Measurements from ENCODE around the gene ZNF319.

The ZNF319 gene

DNA sequence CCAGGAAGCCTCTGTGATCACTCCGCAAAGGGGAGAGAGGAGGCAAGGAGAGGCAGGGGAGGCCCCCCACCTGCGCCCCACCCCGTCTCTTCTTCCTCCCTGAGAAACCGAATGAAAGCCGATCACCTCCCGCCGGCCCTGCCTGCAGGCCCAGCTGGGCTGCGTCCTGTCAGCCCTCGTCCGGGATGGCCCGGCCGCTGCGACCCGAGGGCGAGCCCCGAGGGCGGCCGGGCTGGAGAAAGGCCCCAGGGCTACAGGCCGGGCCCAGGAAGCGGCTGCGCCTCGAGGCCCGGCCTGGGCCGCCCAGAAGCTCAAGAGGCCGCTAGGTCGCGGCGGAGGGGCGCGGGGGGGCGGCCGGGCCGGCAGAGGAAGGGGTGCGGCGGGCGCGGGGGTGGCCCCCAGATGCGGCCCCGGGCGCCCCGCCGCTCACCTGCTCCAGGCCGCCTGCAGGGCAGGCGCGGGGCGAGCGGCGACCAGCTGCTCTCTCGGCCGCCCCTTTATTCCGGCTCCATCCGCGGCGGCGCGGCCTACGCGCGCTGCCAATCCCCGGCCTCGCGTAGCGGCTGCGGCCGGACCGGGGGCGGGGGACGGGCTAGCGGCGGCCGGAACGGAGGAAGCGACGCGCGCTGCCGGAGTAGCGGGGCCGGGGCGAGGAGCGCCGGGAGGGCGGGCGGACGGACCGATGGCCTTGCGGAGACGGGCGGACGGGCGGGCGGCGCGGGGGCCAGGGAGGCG lies at the start of gene ZNF319:
Gene ZNF319, minus strand, starts transcription at position 702 of the 735 bp plus-strand sequence. CDS start 2,407 bp downstream, outside the sequence.
- DNase-seq: peak; percentile 32

DNA sequence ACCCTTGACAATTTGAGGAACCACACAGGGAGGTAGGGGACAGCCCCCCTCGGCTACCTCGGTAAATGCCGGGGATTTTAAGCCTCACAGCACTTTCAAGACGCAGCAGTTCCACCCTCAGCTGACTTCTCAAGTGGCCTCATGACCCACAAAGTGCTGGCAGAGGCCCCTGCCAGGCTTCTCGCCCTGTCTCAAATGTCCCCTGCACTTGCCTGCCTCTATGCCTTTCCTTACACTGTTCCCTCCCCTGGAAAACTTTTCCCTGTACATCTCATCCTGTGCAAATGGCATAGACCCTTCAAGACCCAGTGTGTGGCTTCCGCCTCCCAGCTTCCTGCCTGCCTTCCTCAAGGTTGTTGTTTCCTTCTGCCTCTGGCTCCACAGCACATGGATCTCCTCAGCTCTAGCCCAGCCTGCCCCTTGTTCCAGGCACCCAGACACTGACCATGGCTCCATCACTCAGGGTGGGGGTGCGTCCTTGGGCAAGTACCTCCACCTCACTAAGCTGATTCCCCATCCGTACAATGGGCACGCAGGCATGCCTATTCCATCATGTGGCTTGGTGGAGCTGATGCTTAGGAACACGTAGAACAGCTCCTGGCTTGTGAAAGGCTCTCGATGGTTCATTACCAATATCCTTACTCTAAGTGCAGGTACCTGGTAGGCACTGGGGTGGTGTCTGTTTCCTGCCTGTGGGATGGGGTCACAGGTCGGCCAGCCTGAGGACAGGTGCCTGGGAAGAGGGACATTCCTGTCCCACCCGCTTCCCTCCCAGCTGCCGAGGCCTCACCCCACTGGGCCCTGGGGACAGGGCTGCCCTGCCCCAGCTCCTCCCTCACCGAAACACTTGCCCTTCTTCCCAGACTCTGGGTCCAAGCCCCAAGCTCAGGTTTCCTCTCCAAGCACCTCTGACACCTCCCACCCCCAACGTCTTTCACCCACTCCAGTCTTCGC lies 49.0 kb upstream of the ZNF319 start:
- no peak for DNase-seq

DNA sequence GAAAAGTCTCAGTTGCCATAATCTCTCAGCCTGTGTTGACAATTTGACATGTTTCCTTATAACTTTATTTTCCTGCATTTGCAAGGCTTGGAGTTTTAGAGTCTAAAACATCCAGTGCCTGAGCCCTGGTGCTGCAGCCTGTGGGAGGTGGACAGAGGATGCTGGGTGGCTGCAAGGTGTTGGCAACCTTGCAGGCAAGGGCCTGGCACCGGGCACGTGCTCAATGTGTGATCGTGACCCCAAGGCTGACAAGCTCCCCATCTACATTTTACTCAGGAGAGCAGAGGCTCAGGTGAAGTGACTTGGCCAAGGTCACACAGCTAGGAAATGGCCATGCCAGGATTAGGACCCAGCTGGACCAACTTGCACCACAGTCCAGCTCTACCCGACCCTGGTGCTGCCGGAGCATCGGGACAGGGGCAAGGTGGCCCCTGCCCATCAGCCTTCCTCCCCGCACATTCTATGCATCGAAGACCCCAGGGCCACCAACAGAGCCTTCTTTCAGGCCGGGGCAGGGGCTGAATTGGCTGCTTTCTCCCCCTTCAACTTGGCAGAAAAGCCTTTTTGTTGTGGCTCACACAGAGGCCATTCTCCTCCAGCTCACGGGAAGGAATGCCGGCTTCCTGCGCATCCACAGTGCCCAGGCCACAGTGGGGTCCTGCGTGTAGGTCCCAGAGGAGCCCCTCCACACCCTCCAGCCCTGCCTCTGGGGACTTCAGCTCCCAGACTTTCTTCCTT lies 48.2 kb upstream of the ZNF319 start:
- DNase-seq: no peak

DNA sequence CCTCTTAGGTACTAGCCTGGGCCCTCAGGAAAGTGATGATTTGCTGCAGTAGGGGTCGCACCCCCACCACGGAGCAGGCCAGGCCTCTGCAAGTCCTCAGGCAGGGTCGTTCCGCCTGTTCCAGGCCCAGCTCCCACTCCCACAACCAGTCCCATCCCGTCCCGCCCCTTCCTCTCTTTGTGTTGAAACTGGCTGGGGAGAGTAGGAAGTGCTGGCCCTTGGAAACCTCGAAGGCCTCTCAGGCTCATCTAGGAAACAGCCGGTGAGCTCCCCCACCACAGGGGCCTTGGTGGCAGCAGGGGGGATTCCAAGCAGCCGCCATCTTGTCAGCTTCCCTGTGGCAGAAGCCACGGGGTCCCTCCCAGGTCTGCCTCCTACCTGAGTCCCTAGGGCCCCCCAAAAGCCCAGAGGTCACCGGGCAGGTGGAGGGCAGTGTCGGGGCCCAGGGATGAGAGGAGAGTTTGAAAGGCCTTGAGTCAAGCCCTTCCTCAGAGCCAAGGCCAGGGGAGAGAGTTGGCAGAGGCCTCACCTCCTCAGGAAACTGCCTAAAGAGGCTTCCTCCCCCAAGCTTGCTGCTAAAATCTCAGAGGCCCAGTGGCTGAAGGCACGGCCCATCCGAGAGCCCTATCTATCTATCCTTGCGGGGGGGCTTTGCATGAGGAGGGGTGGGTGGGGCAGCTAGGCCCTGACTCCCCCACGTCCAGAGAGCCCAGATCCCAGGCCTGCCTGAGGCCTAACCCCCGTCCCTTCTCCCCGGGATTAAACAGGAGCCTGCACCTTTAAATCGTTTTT lies 47.3 kb upstream of the ZNF319 start:
- no peak for DNase-seq

DNA sequence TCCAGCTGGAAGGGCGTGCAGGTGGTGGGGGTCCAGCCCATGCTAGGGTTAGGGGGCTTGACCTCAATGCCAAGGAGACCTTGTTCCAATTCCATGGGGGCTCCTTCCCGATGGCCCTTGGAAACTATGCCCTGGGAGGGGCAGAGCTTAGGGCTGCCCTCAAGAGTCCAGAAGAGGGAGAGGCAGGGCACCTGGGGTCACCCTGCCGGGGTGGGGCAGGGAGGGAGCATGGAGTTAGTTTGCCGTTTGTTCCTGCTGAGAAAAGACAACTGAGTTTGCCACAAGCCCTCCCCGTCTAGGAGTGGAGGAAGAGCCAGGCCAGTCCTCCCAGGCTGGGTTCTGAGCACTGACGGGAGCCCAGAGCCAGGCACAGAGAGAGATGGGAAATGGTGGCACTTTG lies 46.5 kb upstream of the ZNF319 start:
- no peak for DNase-seq

DNA sequence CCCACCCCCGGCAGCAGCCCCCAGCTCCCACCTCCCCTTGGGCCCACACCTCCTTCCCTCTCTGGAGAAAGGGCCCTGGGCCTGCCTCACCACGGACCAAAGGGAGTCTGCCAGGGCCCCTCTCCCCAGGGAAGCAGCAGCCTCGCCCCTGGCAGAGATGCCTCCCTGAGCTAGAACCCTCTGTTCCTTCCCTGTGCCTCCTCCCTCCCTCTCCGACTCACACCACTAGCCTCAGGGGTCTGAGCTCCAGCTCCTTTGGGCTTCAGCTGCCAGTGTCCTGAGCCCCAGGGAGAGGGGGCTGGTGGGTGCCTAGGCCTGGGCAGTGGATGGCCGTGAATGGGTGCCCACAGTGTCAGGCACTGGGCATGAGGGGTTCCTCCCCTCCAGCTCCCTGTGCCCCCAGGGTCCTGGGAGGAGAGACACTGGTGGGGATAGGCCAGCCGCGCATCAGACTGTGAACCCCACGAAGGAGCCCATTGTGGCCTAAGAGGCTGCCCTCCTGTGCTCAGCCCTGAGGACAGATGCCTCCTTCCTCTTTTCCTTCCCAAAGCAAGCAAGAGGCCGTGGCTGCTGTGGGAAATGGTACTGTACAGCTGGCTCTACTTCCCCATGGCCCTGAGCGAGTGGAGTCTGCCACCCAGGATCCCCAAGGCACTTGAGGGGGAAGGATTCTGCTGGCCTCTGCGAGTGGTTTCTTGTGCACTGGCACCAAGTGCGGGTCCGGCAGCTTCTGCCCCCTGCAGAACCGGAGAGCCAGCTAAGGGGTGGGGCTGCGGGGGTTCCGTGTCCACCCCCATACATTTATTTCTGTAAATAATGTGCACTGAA lies 45.8 kb upstream of the ZNF319 start:
- no peak for DNase-seq

DNA sequence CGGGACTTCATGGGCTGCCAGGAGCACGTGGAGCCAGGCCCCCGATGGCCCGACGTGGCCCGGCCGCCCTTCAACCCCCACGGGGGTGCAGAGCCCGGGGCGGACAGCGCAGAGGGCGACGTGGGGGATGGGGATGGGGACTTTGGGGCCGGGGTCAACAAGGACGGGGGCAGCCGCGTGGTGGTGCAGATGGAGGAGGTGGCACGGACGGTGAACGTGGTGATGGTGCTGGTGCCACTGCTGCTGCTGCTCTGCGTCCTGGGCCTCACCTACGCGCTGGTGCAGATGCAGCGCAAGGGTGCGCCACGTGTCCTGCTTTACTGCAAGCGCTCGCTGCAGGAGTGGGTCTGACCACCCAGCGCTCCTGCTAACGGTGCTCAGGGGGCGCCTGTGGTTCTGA lies 44.6 kb upstream of the ZNF319 start:
- DNase-seq: no peak

DNA sequence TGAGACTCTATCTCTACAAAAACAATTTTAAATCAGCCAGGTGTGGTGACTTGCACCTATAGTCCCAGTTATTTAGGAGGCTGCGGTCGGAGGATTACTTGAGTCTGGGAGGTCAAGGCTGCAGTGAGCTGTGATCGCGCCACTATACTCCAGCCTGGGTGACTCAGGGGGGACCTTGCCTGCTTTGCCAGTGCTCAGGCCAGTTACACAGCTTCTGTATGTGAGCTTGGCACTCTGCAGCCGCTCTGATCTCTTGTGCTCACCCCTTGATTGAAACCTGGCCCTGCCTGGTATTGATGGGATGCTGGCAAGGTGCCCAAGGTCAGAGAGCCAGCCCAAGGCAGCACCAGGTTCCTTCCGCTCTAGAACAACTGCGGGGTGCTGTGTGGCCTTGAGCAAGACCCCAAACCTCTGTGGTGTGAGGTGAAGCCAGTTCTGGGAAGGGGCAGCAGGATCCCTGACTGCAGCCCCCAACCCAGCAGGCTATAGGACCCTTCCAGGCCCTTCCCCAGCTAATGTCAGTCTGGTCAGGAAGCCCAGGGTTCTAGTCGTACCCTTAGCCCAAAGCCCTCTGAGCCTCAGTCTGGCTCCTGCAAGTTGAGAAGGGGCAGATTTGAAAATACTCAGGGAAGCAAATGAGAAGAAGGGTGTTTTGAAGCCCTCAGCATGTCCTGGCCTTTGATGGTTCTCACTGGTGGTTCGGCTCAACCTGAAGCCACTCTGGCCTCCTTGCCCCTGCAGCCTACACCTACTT lies 44.0 kb upstream of the ZNF319 start:
- DNase-seq: no peak

DNA sequence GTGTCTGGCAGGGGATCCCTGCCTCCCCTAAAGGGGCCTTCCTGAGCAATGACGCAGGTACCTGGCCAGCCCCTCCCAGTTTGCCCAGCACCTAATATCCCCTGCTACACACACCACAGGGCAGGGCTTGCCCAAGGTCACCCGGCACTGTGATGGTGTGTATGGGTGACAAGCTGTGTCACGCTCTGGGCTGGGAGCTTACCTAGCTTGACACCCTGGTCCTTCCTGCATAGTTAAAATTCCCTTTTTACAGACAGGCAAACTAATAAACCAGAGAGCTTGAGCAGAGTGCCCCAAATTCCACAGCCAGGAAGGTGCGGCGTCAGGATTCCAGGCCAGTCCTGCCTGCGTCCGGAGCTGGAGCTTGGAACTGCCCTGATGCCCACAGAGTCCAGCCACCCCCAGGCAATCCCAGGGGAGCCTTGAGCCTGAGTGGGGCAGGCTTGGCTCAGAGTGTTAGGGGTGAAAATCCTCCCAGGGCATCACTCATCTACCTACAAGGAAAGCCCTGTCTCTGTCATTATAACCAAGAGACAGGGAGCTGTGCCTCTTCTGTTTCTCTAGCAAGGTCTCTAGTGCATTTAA lies 43.2 kb upstream of the ZNF319 start:
- no peak for DNase-seq

DNA sequence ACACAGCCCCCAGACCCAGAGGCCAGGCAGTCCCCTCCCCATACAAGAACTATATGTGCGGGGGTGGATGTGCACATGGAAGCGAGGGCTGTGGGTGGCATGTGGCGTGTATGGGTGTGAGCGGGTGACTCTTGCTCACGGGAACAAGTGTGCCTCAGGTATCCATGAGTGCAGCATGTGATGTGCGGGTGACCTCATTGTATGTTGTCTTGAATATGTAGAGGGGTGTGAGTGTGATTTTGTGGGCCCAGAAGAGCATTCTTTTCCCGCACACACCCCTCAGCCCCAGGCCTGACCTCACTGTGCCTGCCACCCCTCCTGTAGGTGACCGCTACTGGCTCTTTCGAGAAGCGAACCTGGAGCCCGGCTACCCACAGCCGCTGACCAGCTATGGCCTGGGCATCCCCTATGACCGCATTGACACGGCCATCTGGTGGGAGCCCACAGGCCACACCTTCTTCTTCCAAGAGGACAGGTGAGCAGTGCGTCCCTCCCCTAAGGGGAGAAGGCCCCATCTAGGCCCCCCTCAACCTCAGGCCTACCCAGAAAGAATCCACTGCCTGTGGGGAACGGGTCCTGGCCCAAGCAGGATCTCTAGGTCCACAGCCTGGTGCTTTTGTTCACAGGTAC lies 42.5 kb upstream of the ZNF319 start:
- DNase-seq: no peak

DNA sequence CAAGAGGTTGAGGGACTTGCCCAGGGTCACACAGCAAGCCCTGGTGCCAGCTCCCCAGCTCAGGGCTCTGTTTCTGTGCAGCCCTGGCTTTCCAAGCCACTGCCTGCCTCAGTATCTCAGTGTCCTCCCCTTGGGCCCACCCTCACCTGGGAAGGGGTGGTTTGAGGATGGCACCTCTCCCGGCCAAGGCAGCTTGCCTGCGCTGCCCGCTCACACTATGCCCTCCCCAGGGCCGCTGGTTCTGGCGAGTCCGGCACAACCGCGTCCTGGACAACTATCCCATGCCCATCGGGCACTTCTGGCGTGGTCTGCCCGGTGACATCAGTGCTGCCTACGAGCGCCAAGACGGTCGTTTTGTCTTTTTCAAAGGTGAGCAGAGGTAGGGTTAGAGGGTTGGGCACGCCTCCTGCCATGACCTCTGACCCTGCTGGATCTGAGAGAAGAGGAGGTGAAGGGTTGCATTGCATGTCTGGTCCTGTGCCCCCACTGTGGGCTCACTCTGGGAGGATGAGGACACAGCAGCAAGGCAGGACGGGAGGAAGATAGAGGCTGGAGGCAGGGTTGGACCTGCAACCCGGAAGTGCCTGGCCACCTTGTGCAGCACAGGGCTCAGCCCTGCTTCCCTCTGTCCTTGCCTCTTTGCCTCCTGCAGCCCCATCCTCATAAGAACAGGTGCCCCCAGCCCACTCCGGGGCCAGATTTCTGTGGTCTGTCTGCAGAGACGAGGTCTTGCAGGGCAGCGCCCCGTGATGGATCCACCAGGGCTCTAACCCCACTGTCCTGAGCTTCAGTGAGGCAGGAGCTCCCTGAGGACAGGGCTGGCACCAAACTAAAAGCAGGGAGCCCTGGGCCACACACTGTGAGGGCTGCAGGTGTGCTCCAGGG lies 41.8 kb upstream of the ZNF319 start:
- DNase-seq: no peak

DNA sequence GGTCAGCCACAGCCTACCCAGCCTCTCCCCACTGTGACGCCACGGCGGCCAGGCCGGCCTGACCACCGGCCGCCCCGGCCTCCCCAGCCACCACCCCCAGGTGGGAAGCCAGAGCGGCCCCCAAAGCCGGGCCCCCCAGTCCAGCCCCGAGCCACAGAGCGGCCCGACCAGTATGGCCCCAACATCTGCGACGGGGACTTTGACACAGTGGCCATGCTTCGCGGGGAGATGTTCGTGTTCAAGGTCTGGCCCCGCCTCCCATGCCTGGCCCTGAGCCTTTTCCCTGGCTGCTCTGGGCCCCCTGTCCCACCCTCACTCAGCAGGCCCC lies 41.1 kb upstream of the ZNF319 start:
- no peak for DNase-seq

DNA sequence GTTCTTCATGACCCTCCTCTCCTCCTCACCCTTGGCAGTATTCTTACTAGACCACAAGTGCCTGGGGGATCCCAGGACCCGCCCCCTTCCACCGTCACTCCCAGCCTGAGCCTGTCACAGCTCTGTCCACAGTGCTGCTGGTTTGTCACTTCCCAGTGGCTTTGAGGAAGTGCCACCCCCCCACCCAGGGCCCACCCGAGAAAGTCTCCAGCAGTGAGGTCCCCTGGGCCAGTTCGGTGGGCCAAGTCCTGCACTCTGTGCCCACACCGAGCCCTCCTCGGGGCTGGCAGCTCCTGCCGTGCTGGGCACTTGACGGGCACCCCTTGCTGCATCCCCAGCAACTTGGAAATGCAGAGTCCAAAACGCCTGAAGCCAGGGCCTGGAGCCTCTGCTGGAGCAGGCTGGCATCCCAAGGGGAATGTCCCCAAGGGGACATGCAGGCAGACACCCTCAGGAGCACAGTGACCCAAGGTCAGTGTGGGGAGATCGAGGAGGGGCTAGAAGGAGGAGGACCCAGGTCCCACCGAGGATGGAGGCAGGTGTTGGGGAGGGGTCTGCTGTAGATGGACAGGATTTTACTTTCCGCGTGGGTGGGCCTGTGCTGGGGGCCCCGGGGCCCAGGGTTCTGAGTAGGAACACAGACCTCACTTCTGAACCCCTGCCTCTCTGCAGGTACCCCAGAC lies 40.6 kb upstream of the ZNF319 start:
- no peak for DNase-seq

DNA sequence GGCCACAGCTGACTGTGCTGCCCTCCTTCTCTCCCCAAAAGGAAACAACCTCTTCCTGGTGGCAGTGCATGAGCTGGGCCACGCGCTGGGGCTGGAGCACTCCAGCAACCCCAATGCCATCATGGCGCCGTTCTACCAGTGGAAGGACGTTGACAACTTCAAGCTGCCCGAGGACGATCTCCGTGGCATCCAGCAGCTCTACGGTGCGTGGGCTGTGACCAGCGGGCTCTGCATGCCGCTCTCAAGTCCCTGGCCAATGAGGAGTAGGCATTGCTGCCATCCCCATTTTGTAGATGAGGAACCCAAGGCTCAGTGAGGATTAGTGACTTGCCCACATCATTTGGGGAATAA lies 40.0 kb upstream of the ZNF319 start:
- DNase-seq: no peak

DNA sequence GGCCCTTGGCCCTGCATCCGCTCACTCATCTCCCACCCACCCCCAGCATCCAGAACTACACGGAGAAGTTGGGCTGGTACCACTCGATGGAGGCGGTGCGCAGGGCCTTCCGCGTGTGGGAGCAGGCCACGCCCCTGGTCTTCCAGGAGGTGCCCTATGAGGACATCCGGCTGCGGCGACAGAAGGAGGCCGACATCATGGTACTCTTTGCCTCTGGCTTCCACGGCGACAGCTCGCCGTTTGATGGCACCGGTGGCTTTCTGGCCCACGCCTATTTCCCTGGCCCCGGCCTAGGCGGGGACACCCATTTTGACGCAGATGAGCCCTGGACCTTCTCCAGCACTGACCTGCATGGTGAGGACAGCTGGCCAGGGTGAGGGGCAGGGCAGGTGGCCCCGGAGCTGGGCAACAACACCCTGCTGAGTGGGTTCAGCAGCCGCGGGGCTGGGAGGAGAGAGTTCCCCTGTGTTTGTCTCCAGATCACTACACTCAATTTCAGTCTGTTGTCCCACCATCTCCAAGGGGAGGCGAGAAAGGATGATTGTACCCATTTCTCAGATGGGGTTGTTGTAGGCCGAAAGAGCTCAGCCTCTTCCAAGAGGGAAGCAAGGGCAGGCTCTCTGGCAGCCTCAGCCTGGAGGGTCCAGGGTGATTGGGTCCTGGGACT lies 39.5 kb upstream of the ZNF319 start:
- no peak for DNase-seq

DNA sequence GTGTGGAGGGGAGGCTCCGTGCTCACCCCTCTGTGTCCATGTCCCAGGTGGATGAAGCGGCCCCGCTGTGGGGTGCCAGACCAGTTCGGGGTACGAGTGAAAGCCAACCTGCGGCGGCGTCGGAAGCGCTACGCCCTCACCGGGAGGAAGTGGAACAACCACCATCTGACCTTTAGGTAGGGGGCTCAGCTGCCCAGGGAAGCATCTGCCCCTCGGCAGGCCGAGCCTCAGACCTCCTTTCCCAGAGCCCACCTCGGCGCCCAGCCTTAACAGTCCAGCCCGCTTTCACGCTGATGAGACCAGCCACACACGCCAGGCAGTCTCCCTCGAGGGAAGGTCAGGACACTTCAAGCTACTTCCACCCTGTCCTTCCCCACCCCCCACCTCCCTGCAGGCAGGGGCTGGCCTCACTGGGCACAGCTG lies 37.8 kb upstream of the ZNF319 start:
- no peak for DNase-seq

DNA sequence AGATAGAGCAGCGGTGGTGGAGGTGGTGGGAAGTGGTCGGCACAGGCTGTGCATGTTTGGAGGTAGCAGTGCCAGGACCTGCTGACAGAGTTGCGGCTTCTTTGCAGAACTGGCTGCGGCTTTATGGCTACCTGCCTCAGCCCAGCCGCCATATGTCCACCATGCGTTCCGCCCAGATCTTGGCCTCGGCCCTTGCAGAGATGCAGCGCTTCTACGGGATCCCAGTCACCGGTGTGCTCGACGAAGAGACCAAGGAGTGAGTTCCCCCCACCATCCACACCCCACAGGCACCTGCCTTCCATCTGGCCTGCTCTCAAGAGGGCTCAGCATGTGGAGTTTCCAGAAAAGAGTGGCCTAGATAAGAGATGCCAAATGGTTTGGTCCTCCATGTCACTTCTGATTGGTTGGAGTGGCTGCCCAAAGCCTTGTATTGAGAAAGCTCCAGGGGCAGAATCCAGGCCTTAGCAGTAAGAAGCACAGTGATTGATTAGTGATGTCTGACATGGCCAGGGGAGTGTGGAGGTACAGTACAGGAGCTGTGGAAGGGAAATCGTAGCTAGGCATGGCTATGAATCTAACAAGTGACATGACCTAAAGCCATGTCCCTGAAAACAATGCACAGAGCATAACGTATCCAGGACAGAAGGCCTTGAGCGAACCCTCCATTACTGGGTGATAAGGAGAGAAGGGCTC lies 37.0 kb upstream of the ZNF319 start:
- DNase-seq: no peak

All from CD4-positive, alpha-beta T cell treated with Interleukin-6 for 4 hours (primary cell).